AG10803 (cell line): Measurements from ENCODE around the gene PPP3CB.

Experiments used
- DNase-seq: peaks from one replicate; pipeline ENCODE4 v3.0.0; 2010; ENCODE audit warnings: low read depth
- H3K4me3 ChIP-seq: 2 replicates; pipeline ENCODE4 v1.5.1; 2011; ENCODE audit warnings: mild to moderate bottlenecking, low read length, control low read depth
- CTCF ChIP-seq: conservative IDR thresholded peaks from 2 replicates; pipeline ENCODE4 v1.5.1; 2011; ENCODE audit warnings: mild to moderate bottlenecking, low read length, control low read depth, inconsistent platforms

PPP3CB gene

GRCh38 chr10:73522263-73522662, 26.4 kb upstream of the PPP3CB start:
- no peak overlapping the region for H3K4me3 ChIP-seq
- DNase-seq, result peak; percentile 57
- TF ChIP-seq CTCF, result no peak

- no peak for DNase-seq
- TF ChIP-seq CTCF, result no peak
- no peak overlapping the region for H3K4me3 ChIP-seq
Observed at GRCh38 chr10:73519336-73519735, 23.5 kb upstream of the PPP3CB start.

- no peak for DNase-seq
- no peak overlapping the region for H3K4me3 ChIP-seq
- TF ChIP-seq CTCF, result no peak
Observed at GRCh38 chr10:73517166-73517888, 21.5 kb upstream of the PPP3CB start.

- no peak for DNase-seq
- H3K4me3 ChIP-seq, result no peak overlapping the region
- TF ChIP-seq CTCF, result no peak
Observed at GRCh38 chr10:73512207-73512743, 16.5 kb upstream of the PPP3CB start.

GRCh38 chr10:73509695-73510094, 13.9 kb upstream of the PPP3CB start:
- no peak for DNase-seq
- no peak overlapping the region for H3K4me3 ChIP-seq
- no peak for TF ChIP-seq CTCF

GRCh38 chr10:73506491-73506890, 10.7 kb upstream of the PPP3CB start:
- no peak for TF ChIP-seq CTCF
- no peak overlapping the region for H3K4me3 ChIP-seq
- peak; percentile 66 for DNase-seq

GRCh38 chr10:73506074-73506473, 10.2 kb upstream of the PPP3CB start:
- no peak for DNase-seq
- H3K4me3 ChIP-seq, result no peak overlapping the region
- TF ChIP-seq CTCF, result no peak
